GM18508 (cell line): ENCODE results near the gene SLC35B4.
"Not testable (repeated sequence)": the region's sequence is repeated elsewhere in the genome, so short reads cannot be mapped to it uniquely, and the experiment has no call there.

Experiments used
- ATAC-seq: cut with Tn5 transposase; IDR thresholded peaks from one replicate; pipeline ENCODE4 v1.9.1; 2021; ENCODE audit warnings: moderate number of reproducible peaks; ENCODE audit not compliant: insufficient read depth, unreplicated experiment

The SLC35B4 gene

GRCh38 chr7:134297489-134297888 lies 19.2 kb downstream of the SLC35B4 start:
- no peak for ATAC-seq

DNA sequence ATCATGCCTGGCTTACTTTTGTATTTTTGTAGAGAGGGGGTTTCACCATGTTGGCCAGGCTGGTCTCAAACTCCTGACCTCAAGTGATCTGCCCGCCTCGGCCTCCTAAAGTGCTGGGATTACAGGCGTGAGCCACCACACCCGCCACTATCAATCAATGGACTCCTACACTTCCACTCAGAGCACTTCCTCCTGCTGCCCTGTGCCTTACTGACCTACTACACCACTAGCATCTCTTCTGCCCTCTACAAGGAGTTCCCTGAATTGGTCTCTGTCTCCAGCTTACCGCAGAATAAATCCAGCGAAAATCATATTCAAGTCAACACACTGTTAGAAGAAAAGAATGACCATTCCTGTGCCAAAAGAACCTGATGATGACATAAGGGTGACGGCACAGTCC lies 20.7 kb downstream of the SLC35B4 start:
- ATAC-seq: not testable (repeated sequence)

DNA sequence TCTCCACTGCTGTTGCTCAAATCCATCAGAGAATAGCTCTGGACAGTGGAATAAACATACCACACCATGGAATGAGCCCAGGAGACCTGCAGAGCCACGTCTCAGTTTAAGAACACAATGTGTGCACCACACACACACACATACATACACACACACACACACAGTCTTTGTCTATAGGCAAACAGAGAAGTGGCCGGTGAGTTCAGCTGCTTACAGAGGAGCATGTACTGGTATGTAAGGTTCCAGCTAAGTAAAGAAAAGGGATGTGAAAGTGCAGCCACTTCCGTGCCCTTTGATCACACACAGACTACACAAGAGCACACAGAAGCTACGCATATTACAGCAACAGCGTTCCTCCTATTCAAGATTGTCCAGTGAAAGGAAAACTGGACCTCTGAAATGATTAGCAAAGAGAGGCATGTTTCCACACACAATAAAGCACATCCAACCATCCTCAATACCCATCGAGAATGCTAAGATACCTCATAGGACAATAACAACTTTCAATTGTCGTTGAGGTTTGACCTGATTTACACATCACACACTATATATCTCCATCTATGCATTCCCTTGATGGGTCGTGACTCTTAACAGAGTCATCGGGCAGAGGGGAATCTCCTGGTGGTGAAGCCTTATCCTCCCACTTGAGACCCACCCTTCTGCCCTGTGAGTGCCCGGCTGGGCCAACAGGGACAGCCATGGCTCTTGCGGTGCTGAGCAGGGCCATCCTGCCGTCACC lies 23.6 kb downstream of the SLC35B4 start:
- peak; percentile 100 for ATAC-seq

- ATAC-seq: no peak
Measured at GRCh38 chr7:134290286-134290685, 26.4 kb downstream of the SLC35B4 start.

DNA sequence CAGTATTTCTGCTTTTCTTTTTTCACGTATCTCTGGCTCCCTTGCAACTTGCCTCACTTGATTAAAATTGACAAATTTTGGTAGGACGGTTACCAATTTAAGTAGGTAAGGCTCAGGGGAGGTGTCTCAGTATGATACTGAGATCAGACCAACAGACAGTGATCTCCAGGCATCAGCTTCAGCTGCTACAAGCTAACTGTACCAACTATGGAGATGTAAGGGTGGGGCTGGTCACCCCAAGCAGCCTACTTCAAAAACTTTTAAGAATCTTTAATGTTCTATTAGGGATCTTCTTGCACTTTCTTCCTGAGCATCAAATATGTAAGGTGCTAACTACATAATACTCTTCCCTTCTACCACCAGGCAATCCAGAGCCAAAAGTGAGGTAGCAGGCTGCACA lies 26.9 kb downstream of the SLC35B4 start:
- no peak for ATAC-seq

DNA sequence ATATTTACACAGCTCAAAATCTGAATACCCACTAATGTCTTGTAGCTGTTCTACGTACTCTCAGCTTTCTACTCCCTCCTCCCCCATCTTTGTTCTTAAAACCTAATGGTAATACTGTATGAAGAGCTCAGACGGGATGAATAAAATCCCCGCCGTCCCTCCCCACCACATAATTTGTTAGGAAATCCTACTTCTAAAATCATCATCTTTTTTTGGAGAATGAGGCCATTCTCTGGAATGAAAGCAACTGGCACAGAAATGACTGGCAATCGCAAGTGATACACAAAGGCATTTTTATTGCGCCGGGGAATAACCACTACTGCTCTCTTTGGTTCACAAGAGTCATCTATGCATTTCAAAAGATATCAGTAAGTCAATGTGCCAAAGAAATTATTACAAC lies 27.3 kb downstream of the SLC35B4 start:
- no peak for ATAC-seq

- ATAC-seq: no peak
Measured at GRCh38 chr7:134287916-134288659, 28.6 kb downstream of the SLC35B4 start.

- no peak for ATAC-seq
Measured at GRCh38 chr7:134284952-134285351, 31.8 kb downstream of the SLC35B4 start.

GRCh38 chr7:134284011-134284410 lies 32.7 kb downstream of the SLC35B4 start:
- no peak for ATAC-seq

DNA sequence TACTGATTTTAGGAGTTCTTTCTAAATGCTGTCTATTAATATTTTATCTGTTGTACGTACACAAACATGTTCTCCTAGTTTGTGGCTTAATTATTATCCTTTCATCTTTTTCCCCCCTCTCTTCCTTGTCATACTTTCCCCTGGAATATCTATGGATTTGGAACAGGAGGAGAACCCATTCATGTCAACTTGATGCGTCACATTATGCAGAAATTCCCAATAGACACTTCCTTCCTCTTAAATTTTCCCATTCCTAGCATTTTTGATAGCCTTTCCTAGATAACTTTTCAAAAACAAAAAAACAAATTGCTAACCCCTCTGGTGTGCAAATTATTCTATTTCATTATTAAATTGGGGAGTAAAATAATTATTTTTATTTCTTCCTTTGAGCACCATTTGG lies 36.2 kb downstream of the SLC35B4 start:
- no peak for ATAC-seq

- no peak for ATAC-seq
Measured at GRCh38 chr7:134279898-134280297, 36.8 kb downstream of the SLC35B4 start.

GRCh38 chr7:134279336-134279735 lies 37.4 kb downstream of the SLC35B4 start:
- no peak for ATAC-seq

- ATAC-seq: no peak
Measured at GRCh38 chr7:134278502-134279153, 38.1 kb downstream of the SLC35B4 start.

DNA sequence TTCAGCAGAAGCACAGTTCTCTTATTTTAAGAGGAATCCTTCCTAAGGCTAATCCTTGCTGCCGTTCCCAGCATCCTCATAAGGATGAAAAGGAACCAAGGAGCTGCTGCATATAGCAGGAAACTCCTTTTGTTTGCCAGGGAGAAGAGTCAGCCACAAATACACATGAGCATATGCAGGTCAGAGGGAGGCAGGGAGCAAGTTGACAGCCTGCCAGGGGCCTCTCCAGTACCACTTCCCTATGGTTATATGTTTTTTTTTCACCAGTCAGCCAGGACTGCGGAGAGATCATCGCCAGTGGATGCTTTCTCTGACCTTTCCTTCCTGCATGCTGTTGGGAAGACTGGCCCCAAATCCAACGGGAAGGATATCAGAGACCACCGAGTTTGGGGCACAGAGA lies 39.8 kb downstream of the SLC35B4 start:
- ATAC-seq: no peak

GRCh38 chr7:134262322-134262721 lies 54.4 kb downstream of the SLC35B4 start:
- no peak for ATAC-seq

DNA sequence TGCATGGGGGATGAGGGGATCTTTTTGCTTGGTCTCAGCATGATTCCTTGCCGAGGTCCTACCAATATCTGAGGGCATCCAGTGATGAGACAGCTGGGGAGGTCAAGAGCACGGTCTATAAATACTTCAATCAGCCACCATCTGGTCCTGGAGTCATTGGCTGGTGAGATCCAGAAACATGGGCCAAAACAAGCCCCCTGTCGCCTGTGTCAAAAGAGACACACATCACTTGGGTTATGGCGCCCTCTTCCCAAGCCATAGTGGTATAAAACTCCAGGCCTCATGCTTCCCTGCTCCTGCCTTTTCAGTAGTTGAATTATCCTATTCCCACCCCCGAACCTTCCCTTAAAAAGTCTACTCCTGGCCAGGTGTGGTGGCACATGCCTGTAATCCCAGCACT lies 60.9 kb downstream of the SLC35B4 start:
- no peak for ATAC-seq

GRCh38 chr7:134254311-134254710 lies 62.4 kb downstream of the SLC35B4 start:
- no peak for ATAC-seq

GRCh38 chr7:134248196-134248595 lies 68.5 kb downstream of the SLC35B4 start:
- no peak for ATAC-seq

- ATAC-seq: no peak
Measured at GRCh38 chr7:134246761-134247160, 70.0 kb downstream of the SLC35B4 start.

- no peak for ATAC-seq
Measured at GRCh38 chr7:134246347-134246746, 70.4 kb downstream of the SLC35B4 start.

DNA sequence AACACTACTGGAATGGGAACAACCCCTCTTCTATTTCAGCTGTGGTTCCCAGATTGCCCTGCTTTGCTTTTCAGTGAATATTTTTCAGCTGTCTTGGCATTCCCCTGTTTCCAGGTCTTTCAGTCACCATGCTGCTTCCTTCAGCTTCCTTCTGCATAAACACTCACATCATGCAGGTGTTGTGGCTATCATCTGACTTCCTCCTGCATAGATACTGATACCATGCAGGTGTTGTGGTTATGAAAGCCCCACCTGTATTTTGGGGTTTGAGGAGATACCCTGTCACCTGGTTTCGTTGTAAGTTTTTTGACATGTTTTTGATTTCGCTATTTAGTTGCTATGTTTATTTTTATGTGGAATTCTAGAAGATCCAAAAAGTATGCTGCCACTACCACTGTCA lies 71.5 kb downstream of the SLC35B4 start:
- ATAC-seq: no peak
